Liver (tissue), 3 donors: ENCODE data around the gene SHROOM2.

Experiments used
- EGR1 ChIP-seq, 2 donors: IDR thresholded peaks; 2 replicates each; pipeline ENCODE4 v1.6.1; 2016 to 2018; ENCODE audit warnings: antibody characterized with exemption in 2 of 2, low read depth in 2 of 2
- FOXA1 ChIP-seq: IDR thresholded peaks from 2 replicates; pipeline ENCODE4 v1.6.1; 2016; ENCODE audit warnings: antibody characterized with exemption
- GABPA ChIP-seq, 2 donors: IDR thresholded peaks in 1 of 2; conservative IDR thresholded peaks in 1 of 2; 2 replicates each; pipeline ENCODE4 v1.6.1; 2016; ENCODE audit warnings: antibody characterized with exemption in 2 of 2, mild to moderate bottlenecking in 1 of 2, moderate library complexity in 1 of 2
- JUND ChIP-seq, 2 donors: IDR thresholded peaks; 2 replicates each; pipeline ENCODE4 v1.6.1; 2016; ENCODE audit warnings: antibody characterized with exemption in 2 of 2
- RAD21 ChIP-seq, 2 donors: IDR thresholded peaks; 2 replicates each; pipeline ENCODE4 v1.6.1; 2016; ENCODE audit warnings: antibody characterized with exemption in 2 of 2, mild to moderate bottlenecking in 2 of 2
- RXRA ChIP-seq, 2 donors: IDR thresholded peaks; 2 replicates each; pipeline ENCODE4 v1.6.1; 2017 to 2018; ENCODE audit warnings: antibody characterized with exemption in 2 of 2, mild to moderate bottlenecking in 1 of 2
- SP1 ChIP-seq: IDR thresholded peaks from 2 replicates; pipeline ENCODE4 v1.6.1; 2018; ENCODE audit warnings: antibody characterized with exemption, mild to moderate bottlenecking
- TAF1 ChIP-seq: conservative IDR thresholded peaks from 2 replicates; pipeline ENCODE4 v1.6.1; 2016; ENCODE audit warnings: antibody characterized with exemption, mild to moderate bottlenecking
- YY1 ChIP-seq: IDR thresholded peaks from 2 replicates; pipeline ENCODE4 v1.6.1; 2016; ENCODE audit warnings: antibody characterized with exemption, mild to moderate bottlenecking
- TF ChIP-seq, protein P1 (sequence below): IDR thresholded peaks from 2 replicates; pipeline ENCODE4 v1.6.1; 2016; ENCODE audit warnings: antibody characterized with exemption, mild to moderate bottlenecking
- TF ChIP-seq, protein P2 (sequence below): fragments of 150-350 bp; IDR thresholded peaks from 2 replicates; pipeline ENCODE4 v1.5.1; 2017; ENCODE audit warnings: improper control_type of control experiment, low read depth, low read length; ENCODE audit not compliant: missing input control
- TF ChIP-seq, protein P3 (sequence below): IDR thresholded peaks from 2 replicates; pipeline ENCODE4 v1.6.1; 2016; ENCODE audit warnings: antibody characterized with exemption
- TF ChIP-seq, protein P4 (sequence below): IDR thresholded peaks from 2 replicates; pipeline ENCODE4 v1.6.1; 2016; ENCODE audit warnings: antibody characterized with exemption
- donor health status: healthy.
- donor health status: healthy.

DNA sequence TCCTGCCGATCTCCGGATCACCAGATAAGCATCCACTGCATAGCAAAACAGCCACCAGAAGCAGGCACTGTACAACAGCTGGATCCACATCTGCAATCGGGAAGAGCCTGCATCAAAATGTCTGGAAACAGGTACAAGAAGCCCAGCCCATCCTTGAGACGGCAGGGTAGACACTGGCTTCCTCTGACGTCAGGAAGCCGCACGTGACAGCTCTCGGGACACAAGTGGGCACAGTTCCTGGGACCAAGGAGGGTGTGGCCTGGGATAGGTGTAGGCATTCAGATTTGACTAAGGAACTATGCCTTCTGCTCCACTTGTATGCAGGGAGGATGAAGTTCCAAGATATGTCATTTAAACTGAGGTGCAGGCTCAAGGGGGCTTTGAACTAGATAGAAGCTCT is 26.9 kb upstream of the SHROOM2 start:
- TF ChIP-seq RXRA (IDR thresholded peaks at IDR 0.05), result no peak
- no peak for TF ChIP-seq GABPA (IDR thresholded peaks at IDR 0.05 in 1 of 2, conservative IDR thresholded peaks at IDR 0.05 in 1 of 2)
- TF ChIP-seq YY1, result no peak
- TF ChIP-seq, protein P1, sequence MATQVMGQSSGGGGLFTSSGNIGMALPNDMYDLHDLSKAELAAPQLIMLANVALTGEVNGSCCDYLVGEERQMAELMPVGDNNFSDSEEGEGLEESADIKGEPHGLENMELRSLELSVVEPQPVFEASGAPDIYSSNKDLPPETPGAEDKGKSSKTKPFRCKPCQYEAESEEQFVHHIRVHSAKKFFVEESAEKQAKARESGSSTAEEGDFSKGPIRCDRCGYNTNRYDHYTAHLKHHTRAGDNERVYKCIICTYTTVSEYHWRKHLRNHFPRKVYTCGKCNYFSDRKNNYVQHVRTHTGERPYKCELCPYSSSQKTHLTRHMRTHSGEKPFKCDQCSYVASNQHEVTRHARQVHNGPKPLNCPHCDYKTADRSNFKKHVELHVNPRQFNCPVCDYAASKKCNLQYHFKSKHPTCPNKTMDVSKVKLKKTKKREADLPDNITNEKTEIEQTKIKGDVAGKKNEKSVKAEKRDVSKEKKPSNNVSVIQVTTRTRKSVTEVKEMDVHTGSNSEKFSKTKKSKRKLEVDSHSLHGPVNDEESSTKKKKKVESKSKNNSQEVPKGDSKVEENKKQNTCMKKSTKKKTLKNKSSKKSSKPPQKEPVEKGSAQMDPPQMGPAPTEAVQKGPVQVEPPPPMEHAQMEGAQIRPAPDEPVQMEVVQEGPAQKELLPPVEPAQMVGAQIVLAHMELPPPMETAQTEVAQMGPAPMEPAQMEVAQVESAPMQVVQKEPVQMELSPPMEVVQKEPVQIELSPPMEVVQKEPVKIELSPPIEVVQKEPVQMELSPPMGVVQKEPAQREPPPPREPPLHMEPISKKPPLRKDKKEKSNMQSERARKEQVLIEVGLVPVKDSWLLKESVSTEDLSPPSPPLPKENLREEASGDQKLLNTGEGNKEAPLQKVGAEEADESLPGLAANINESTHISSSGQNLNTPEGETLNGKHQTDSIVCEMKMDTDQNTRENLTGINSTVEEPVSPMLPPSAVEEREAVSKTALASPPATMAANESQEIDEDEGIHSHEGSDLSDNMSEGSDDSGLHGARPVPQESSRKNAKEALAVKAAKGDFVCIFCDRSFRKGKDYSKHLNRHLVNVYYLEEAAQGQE, result no peak
- TF ChIP-seq, protein P2, sequence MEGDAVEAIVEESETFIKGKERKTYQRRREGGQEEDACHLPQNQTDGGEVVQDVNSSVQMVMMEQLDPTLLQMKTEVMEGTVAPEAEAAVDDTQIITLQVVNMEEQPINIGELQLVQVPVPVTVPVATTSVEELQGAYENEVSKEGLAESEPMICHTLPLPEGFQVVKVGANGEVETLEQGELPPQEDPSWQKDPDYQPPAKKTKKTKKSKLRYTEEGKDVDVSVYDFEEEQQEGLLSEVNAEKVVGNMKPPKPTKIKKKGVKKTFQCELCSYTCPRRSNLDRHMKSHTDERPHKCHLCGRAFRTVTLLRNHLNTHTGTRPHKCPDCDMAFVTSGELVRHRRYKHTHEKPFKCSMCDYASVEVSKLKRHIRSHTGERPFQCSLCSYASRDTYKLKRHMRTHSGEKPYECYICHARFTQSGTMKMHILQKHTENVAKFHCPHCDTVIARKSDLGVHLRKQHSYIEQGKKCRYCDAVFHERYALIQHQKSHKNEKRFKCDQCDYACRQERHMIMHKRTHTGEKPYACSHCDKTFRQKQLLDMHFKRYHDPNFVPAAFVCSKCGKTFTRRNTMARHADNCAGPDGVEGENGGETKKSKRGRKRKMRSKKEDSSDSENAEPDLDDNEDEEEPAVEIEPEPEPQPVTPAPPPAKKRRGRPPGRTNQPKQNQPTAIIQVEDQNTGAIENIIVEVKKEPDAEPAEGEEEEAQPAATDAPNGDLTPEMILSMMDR, result no peak
- no peak for TF ChIP-seq TAF1
- TF ChIP-seq JUND (IDR thresholded peaks at IDR 0.05), result no peak
- TF ChIP-seq RAD21 (IDR thresholded peaks at IDR 0.05), result no peak
- TF ChIP-seq SP1, result no peak
- TF ChIP-seq FOXA1, result no peak
- no peak for TF ChIP-seq EGR1 (IDR thresholded peaks at IDR 0.05; ENCODE audit: low read depth in 2 of 2)
- TF ChIP-seq, protein P3, sequence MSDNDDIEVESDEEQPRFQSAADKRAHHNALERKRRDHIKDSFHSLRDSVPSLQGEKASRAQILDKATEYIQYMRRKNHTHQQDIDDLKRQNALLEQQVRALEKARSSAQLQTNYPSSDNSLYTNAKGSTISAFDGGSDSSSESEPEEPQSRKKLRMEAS, result no peak
- TF ChIP-seq, protein P4, sequence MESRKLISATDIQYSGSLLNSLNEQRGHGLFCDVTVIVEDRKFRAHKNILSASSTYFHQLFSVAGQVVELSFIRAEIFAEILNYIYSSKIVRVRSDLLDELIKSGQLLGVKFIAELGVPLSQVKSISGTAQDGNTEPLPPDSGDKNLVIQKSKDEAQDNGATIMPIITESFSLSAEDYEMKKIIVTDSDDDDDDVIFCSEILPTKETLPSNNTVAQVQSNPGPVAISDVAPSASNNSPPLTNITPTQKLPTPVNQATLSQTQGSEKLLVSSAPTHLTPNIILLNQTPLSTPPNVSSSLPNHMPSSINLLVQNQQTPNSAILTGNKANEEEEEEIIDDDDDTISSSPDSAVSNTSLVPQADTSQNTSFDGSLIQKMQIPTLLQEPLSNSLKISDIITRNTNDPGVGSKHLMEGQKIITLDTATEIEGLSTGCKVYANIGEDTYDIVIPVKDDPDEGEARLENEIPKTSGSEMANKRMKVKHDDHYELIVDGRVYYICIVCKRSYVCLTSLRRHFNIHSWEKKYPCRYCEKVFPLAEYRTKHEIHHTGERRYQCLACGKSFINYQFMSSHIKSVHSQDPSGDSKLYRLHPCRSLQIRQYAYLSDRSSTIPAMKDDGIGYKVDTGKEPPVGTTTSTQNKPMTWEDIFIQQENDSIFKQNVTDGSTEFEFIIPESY, result no peak
